T47D (cell line): Measurements from ENCODE around the gene ZFHX3.

Experiments used
- DNase-seq, 2 experiments: peaks; one replicate each; pipeline versions ENCODE4 v3.0.0 to v3.0.0-alpha.2; 2011 to 2012; ENCODE audit warnings: low read depth in 1 of 2, low spot score in 1 of 2
- JUND ChIP-seq: IDR thresholded peaks from 2 replicates; pipeline ENCODE4 v1.6.1; 2012; ENCODE audit warnings: low read depth
- in situ Hi-C: cut with HindIII; loops from 2 replicates; pipeline ENCODE4 v1.10.0; 2016; ENCODE audit warnings: low sequenced_read_pairs, low pct_unique_long_range_greater_than_20kb

Gene ZFHX3

DNA sequence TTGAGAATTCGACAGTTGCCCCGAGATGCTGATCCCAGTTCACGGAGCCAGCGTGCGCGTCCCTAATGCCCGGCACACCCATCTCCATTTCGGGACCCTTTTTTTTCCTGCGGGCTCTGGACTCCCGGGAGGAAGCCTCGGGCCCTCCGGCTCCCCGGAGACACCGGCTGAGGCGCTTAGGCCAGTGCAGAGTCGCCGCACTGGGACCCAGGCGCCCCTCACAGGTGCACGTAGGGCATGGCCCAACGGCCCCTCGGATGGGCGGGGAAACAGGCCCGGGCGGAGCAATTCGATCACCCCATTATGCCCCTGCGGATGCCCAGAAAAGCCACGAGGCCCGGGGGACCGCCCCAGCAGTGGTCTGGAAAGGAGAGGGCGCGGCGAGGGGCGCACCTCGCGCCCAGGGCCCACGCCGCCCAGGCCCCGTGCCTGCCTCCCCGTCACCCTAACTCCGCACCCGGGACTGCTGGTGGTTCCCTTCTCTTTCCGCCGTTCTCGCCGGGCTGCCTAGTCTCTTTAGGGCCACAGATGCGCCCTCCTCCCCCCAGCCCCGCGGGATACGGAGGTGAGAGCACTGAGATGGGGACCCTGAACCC is 18.5 kb upstream of the ZFHX3 start:
- TF ChIP-seq JUND: no peak
- in situ Hi-C loops: no loop called here
- no peak for DNase-seq

DNA sequence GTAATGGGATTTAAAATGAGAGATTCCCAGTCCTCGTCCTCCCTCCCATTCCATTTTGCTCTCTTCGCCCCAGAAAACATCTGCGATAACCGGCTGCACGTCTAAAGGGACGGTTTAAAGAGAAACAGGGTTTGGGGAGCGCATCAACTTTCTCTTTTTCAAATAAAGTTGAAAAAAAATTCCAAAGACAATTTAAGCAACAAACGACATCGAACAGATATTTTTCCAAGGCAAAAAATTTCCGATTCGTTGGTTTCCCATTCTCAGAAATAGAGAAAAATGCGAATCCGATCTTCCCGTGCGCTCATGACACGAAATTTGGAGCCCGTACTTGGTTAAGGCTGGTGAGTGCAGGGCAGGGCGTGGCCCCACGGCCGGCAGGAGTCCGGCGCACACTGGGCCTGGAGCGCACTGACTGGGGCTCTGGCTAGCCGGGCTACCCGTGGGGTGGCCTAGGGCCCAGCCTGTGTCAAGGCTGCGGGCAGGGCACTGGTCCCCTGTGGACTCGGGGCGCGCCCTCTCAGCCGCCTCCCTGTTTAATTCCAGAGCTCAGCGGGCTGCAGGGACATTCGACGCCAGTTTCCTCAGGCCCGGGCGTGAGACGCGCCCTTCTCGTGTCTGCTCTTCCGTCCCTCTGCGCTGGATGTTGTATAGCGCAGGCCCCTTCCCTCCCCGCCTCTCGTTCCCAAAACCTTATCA is 17.9 kb upstream of the ZFHX3 start:
- DNase-seq: no peak
- no peak for TF ChIP-seq JUND
- in situ Hi-C loops: no loop called here

DNA sequence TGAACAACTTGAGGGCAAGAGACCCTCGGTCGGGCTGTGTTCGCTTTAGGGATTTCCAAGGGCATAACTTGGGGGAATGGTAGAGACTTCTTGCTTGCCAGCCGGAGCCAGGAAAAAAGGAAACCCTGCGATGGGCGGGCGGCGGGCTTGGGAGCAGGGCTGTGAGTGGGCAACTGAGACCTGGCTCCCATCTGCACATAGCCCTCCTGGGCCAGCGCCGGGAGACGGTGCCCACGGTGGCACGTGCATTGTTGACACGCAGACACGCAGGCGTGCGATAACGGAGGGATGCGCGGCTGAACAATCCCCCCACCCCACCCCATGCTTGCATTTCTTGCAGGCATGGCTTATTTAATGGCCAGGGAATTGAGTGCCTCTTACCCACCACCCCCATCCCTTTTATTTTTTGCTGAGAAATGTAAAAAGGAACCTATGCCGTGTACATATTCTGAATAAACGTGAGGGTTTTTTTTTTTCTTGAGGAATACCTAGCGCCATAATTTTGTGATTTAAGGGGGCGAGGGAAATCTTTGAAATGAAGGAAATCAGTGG is 17.1 kb upstream of the ZFHX3 start:
- in situ Hi-C loops: no loop called here
- DNase-seq: no peak
- no peak for TF ChIP-seq JUND

DNA sequence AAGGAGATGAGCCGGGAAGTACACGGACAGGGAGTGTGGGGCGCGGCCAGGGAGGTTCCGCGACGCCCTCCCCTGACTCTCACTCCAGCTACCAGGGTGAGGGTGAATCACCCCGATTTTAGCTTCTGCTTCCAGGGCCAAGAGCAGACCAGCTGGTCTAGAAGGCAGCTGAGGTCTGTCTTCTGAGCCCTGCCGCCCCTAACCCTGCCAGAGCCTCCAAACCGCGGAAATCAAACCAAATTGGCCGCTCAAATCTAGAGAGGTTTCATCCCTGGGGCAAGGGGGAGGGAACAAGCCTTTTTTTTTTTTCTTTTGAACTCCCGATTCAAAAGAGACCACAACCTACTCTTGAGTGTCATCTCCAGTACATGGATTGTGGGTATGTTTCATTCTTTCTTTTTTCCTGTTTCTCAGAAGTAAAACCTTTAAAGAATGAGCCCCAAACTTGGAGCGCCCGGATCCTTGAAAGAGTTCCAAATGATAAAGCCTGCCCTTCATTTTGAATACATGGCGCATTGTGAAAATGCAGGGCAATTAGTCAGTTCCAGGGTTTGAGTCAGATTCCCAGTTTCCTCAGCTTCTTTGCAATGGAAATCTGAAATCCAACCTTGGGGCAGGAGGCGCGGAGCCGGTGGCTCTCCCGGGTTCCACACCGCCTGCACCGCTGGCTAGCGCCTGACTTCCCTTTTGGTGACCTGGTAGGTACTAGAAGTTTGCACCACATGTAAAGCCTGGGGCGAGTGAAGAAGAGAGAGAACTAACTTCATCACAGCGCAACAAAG is 16.5 kb upstream of the ZFHX3 start:
- no peak for DNase-seq
- no peak for TF ChIP-seq JUND
- in situ Hi-C loops: no loop called here

DNA sequence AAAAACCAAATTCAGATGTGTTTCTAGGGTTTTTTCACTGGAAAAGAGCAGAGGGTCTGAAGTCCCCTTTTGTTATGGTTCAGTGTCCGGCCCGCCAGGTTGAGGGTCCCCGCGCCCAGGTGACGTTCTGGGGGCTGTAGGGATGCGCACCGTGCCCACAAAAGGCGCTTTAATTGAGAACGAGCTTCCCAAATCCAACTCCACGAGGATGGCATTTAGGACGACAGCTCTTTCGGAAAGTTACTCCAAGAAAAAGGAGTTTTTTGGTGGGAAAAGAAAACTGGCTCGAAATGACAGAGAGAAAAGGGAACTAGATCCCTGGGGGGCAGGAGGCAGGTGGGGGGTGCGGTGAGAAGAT is 15.9 kb upstream of the ZFHX3 start:
- DNase-seq: no peak
- TF ChIP-seq JUND: no peak
- in situ Hi-C loops: no loop called here

DNA sequence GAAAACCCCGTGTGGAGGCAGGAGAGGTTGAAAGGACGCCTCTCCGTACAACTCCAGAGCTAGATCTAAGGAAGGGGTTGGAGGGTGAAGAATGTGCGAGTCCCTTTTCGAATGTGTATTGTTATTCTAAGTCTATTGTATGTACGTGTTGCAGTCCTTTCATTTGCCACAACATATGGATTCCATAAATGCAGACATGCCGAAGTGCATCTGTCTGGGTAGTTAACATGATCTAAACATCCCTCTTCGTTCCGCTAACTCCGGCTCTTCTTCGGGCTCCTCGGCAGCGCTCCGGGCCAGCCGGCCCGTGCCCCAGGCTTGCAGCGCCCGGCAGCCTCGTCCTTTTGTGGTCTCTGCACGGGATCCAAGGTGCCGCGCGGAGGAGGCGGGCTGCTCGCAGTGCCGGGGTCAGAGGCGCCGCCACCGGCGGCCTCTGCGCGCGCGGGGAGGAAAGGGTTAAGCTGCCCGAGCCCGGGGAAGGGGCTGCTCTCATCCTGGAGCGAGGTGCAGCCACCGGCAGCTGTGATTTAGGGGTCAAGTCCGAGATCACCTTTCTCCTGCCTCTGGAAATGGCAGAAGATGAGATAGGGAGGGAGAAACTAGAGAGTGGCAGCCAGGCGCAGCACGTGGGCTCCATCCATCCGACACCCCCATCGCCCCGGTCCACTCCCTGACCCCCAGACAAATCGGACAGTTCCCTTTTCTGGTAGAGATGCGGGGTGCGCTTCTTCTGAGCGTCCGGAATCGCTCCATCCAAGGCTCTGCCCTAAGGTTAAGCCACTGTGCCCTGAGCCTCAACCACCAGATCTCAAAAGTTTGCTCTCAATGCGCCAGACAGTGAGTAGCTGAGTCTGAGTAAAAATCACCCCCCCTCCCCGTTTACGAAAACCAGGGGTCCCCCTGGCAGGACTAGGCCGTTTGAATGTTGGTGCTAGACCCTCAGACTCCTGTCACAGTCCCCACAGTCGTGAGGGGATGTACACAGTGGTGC is 15.1 kb upstream of the ZFHX3 start:
- TF ChIP-seq JUND: no peak
- in situ Hi-C loops: no loop called here
- DNase-seq: no peak

DNA sequence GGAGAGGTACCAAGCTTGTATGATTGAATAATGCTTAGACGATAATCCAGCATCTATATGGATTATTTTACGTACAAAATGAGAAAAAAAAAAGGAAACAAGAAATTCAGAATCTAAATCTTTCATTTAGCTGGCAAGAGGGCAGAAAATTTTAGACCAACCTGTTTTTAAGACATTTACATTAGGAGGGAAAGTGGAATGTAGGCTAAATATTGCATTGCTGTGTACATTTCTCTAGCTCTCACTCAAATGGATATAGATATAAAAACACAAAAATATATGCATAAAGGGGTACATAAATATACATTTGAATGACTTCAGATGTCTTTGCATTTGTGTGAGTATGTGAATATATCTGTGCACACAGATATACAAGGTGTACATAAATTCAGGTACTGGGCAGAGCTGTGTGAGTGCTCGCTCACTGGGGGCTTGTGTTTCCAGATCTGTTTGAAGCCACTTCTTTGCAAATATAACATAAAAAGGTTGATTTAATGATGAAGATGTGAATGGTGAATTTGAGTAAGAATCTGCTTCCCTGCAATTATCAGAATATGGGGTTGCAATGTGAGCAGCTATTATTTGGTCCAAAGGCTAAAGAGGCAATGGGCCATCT is 14.2 kb upstream of the ZFHX3 start:
- in situ Hi-C loops: no loop called here
- DNase-seq: no peak
- no peak for TF ChIP-seq JUND

DNA sequence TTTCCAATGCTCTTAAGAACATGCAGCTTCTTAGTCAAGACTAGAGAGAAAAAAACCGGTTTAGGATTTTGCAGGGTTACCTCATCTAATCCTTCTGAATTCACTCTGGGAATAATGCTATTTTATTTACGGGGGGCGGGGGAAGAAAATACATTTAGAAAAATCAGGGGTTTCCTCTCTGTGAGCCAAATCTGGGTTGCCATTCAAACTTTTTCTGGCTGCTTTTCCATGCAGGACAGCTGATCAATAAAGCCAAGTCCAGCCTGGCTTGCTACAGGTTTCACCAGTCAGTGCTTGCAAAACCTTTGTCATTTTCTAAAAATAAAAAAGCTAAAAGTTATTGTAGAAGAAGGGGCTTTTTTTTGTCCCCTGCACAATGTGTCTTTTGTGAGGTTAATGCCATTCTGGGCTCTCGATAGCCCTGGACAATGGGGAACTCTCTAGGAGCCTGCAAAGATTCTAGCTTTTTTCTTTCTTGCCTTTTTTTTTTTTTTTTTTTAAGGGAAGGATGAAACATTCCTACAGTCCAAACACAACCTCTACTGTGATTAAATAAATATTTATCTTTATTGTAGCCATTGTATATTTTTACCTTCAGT is 13.1 kb upstream of the ZFHX3 start:
- in situ Hi-C loops: no loop called here
- DNase-seq: no peak

DNA sequence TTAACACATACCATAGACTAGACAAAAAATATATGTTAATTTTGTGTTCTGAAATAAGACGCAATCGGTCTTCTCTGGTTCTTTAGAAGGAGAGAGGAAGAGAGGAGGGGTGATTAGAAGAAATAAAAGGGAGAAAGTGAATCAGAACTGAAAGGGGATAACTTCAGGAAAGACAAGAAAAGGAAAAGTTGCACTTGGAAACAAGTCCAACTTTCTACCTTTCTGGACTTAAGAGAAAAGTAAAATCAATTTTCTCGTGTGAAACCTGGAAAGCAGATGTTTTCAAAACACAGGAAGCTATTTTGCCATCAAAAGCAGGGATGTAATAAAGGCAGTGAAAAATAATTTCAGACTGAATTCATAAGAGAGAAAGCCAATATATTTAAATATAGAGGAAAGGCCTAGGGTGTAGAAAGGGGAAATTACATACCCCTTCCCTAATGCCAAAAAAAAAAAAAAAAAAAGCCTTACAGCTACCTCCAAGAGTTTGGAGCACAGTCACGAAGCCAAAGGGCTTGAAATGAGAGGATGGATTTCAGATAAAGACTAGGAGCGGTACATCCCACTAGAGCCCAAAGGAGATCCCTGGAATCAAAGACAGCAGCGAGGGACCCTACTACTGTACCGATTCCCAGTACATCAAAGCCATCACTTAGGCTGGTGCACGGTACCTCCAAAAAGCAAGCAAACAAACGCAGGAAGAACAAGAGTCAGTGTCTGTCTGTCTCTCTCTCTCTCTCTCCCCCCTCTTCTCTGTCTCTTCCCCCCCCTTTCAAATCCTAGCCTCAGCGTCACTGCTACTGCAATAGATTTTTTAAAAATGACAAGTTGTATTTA is 12.1 kb upstream of the ZFHX3 start:
- in situ Hi-C loops: no loop called here
- TF ChIP-seq JUND: no peak
- DNase-seq: no peak

More for the DNA sequence above, 13.1 kb upstream of the ZFHX3 start:
- no peak for TF ChIP-seq JUND

DNA sequence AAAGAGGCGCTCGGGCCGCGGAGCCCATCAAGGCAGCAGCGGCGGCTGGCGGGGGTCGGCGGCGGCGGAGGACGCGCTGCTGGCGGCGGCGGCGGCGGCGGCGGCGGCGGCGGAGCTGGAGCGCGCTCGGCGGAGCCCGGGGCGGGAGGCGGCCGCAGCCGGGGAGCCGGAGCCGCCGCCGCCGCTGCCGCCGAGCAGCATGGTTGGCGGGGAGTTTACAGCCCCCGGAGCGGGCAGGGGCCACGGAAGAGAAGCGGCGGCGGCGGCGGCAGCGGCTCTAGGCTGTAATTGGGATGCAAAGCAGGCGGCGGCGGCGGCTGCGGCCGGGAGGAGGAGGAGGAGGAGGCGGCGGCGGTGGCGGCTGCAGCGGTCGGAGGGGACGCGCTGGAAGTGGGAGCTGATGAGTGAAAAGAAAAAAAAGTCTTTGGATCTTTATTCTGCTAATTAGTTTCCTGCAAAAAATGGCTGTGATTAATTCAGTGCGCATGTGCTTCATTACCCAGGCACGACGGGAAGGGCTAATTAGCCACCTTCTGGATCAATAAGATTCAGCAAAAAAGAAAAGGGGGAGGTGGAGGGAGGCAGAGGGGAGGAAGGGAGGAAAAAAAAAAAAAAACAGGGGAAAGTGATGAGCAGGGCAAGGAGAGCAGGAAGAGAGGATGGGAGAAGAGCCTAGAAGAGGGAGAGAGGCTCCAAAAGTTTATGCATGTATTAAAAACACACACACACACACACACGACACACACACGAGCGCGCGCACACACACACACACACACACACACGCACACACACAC is 10.9 kb upstream of the ZFHX3 start:
- TF ChIP-seq JUND: no peak
- in situ Hi-C loops: no loop called here
- DNase-seq: peak in 1 of 2 experiments; percentile 56
